ENCODE data around the gene RPS6KA5.

Gene RPS6KA5

DNA sequence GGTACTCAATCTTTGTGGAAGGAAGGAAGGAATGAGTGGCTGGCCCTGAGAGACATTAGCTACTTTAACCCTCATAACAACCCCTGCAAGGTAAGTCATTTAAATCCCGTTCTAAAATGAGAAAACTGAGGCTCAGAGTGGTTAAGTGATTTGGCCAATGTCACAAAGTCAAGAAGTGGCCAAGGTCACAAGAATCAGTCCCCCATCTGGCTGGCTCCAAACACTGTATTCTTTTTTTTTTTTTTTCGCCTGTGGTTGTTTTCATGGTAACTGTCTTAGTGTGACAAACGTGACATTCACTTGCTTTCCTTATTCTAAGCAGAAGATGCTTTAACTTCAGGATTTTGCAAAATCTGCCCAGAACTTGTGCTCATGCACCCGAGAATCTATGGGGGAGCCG is 247.0 kb downstream of the RPS6KA5 start:
- no peaks in the 10 kb centered on the region for H3K36me3 ChIP-seq (ENCODE audit: insufficient read depth, low read length)
- H3K9ac ChIP-seq (ENCODE audit: low read length): no peak overlapping the region
- TF ChIP-seq, protein P1, sequence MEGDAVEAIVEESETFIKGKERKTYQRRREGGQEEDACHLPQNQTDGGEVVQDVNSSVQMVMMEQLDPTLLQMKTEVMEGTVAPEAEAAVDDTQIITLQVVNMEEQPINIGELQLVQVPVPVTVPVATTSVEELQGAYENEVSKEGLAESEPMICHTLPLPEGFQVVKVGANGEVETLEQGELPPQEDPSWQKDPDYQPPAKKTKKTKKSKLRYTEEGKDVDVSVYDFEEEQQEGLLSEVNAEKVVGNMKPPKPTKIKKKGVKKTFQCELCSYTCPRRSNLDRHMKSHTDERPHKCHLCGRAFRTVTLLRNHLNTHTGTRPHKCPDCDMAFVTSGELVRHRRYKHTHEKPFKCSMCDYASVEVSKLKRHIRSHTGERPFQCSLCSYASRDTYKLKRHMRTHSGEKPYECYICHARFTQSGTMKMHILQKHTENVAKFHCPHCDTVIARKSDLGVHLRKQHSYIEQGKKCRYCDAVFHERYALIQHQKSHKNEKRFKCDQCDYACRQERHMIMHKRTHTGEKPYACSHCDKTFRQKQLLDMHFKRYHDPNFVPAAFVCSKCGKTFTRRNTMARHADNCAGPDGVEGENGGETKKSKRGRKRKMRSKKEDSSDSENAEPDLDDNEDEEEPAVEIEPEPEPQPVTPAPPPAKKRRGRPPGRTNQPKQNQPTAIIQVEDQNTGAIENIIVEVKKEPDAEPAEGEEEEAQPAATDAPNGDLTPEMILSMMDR (IDR thresholded peaks at IDR 0.05; ENCODE audit: low read length): no peak
- TF ChIP-seq EZH2 (IDR thresholded peaks at IDR 0.05; ENCODE audit: borderline replicate concordance, low read length): no peak
- no peaks in the 10 kb centered on the region for H3F3A ChIP-seq (ENCODE audit: insufficient read depth, low read length)
- no peaks in the 10 kb centered on the region for H3K4me1 ChIP-seq (ENCODE audit: insufficient read depth, low read length, severe bottlenecking)
- no peaks in the 10 kb centered on the region for H4K20me1 ChIP-seq (ENCODE audit: insufficient read depth, low read length)
- no peaks in the 10 kb centered on the region for H3K9me2 ChIP-seq (ENCODE audit: low read depth, low read length)
- no peak overlapping the region for H2AFZ ChIP-seq (ENCODE audit: low read length)
- 0 out of 2 replicates have a peak, but pooled peaks cover 5% of the 10 kb centered on the region for H3K27me3 ChIP-seq (ENCODE audit: insufficient read depth, low read length)
- H3K9me3 ChIP-seq (ENCODE audit: low read length): no peaks in the 10 kb centered on the region
- no peak overlapping the region for H3K27ac ChIP-seq (ENCODE audit: low read depth, low read length, poor library complexity, severe bottlenecking)
- no peaks in the 10 kb centered on the region for H3K79me2 ChIP-seq (ENCODE audit: insufficient read depth, low read length)
- no peak overlapping the region for H3K4me3 ChIP-seq (ENCODE audit: low read depth, low read length, poor library complexity, severe bottlenecking)
- H3K4me2 ChIP-seq (ENCODE audit: low read length): no peak overlapping the region

DNA sequence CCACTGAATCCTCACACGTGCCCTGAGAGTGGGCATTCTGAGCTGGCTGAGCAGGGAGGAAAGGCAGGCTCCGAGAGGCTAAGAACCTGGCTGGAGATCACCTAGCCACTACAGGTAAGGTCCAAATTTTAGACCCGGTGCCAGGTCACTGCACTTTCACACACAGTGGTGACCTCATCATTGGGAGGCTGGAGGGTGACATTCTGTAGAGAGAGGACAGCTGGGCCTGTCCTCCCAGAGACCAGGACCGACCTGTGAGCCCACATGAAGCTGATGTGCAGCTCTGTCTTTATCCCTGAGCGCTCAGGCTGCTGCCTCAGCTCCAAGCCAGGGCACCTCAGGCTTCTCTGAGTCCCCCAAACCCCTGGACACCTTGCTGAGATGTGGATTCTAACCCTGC is 248.3 kb downstream of the RPS6KA5 start:
- Histone ChIP-seq H3K4me1 (ENCODE audit: insufficient read depth, low read length, severe bottlenecking) (no peaks in the 10 kb centered on the region), H2AFZ (ENCODE audit: low read length) (no peak overlapping the region), H3K9me3 (ENCODE audit: low read length) (no peaks in the 10 kb centered on the region), H4K20me1 (ENCODE audit: insufficient read depth, low read length) (no peaks in the 10 kb centered on the region), H3K79me2 (ENCODE audit: insufficient read depth, low read length) (no peaks in the 10 kb centered on the region), H3K4me3 (ENCODE audit: low read depth, low read length, poor library complexity, severe bottlenecking) (no peak overlapping the region), H3K9me2 (ENCODE audit: low read depth, low read length) (no peaks in the 10 kb centered on the region), H3K9ac (ENCODE audit: low read length) (no peak overlapping the region), H3K36me3 (ENCODE audit: insufficient read depth, low read length) (no peaks in the 10 kb centered on the region), H3K4me2 (ENCODE audit: low read length) (no peak overlapping the region), H3K27ac (ENCODE audit: low read depth, low read length, poor library complexity, severe bottlenecking) (no peak overlapping the region), H3K27me3 (ENCODE audit: insufficient read depth, low read length) (0 out of 2 replicates have a peak, but pooled peaks cover 5% of the 10 kb centered on the region), H3F3A (ENCODE audit: insufficient read depth, low read length) (no peaks in the 10 kb centered on the region)
- no peak for TF ChIP-seq EZH2 (IDR thresholded peaks at IDR 0.05; ENCODE audit: borderline replicate concordance, low read length)
- TF ChIP-seq, protein P1 (IDR thresholded peaks at IDR 0.05; ENCODE audit: low read length): no peak

DNA sequence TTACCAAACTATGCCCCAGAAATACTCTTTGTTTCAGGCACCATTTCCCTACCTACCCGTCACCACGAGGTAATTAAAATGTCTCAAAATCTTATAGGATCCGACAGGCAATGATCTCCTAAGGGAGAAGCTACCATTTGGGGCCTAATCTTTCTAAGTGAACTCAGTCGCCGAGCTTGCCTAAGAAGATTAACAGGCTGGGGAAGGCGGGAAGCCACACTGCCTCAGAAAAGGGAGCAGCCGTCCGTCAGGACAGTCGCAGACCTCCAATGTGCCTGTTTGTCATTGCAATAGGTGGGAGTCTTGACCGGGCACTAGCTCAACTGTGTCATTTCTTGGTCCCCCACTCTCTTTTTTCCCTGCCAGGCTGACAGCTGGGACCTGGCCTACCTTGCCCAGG is 248.8 kb downstream of the RPS6KA5 start:
- H3K36me3 ChIP-seq (ENCODE audit: insufficient read depth, low read length): no peaks in the 10 kb centered on the region
- no peak overlapping the region for H3K9ac ChIP-seq (ENCODE audit: low read length)

More for the DNA sequence above, 248.8 kb downstream of the RPS6KA5 start:
- H3K9me2 ChIP-seq (ENCODE audit: low read depth, low read length): no peaks in the 10 kb centered on the region
- no peaks in the 10 kb centered on the region for H3K9me3 ChIP-seq (ENCODE audit: low read length)
- H3K27me3 ChIP-seq (ENCODE audit: insufficient read depth, low read length): 0 out of 2 replicates have a peak, but pooled peaks cover 5% of the 10 kb centered on the region
- no peak overlapping the region for H3K27ac ChIP-seq (ENCODE audit: low read depth, low read length, poor library complexity, severe bottlenecking)
- no peak overlapping the region for H3K4me2 ChIP-seq (ENCODE audit: low read length)
- H4K20me1 ChIP-seq (ENCODE audit: insufficient read depth, low read length): no peaks in the 10 kb centered on the region
- no peaks in the 10 kb centered on the region for H3K4me1 ChIP-seq (ENCODE audit: insufficient read depth, low read length, severe bottlenecking)
- no peak overlapping the region for H2AFZ ChIP-seq (ENCODE audit: low read length)
- H3F3A ChIP-seq (ENCODE audit: insufficient read depth, low read length): no peaks in the 10 kb centered on the region
- H3K79me2 ChIP-seq (ENCODE audit: insufficient read depth, low read length): no peaks in the 10 kb centered on the region
- TF ChIP-seq, protein P1 (IDR thresholded peaks at IDR 0.05; ENCODE audit: low read length): no peak
- no peak for TF ChIP-seq EZH2 (IDR thresholded peaks at IDR 0.05; ENCODE audit: borderline replicate concordance, low read length)
- no peak overlapping the region for H3K4me3 ChIP-seq (ENCODE audit: low read depth, low read length, poor library complexity, severe bottlenecking)
